Body of pancreas (tissue), 4 donors: ENCODE data around the gene NT5E. TPM values are rescaled to one million over a fixed set of nuclear protein-coding genes. Genes with fewer than 3 reads are reported as not detected.

Experiments used
- ATAC-seq: fragments of 150-250 bp; one replicate; pipeline ENCODE4 v1.9.1; 2016
- DNase-seq, 4 donors: peaks; one replicate each; pipeline ENCODE4 v3.0.0-alpha.2; 2019
- H3K27ac ChIP-seq, 4 donors: fragments of 200-600 bp; sonication (generic); 1 replicate in 3 of 4; 2 replicates in 1 of 4; pipeline versions ENCODE4 v1.5.1 to v1.6.1; 2016 to 2019; ENCODE audit warnings: mild to moderate bottlenecking in 1 of 4, mixed read lengths in 1 of 4, moderate library complexity in 1 of 4
- H3K27me3 ChIP-seq, 2 donors: fragments of 200-600 bp; sonication (generic); one replicate each; pipeline ENCODE4 v1.6.0; 2016; ENCODE audit warnings: mild to moderate bottlenecking in 1 of 2
- H3K36me3 ChIP-seq, 2 donors: fragments of 200-600 bp; sonication (generic); replicated peaks in 1 of 2; 2 replicates each; pipeline ENCODE4 v1.5.1; 2016; ENCODE audit warnings: low read depth in 2 of 2; ENCODE audit not compliant: insufficient read depth in 1 of 2
- H3K4me1 ChIP-seq: fragments of 200-600 bp; sonication (generic); one replicate; pipeline ENCODE4 v1.6.0; 2016
- H3K4me3 ChIP-seq, 2 donors: fragments of 200-600 bp; sonication (generic); 1 replicate in 1 of 2; 2 replicates in 1 of 2; pipeline ENCODE4 v1.5.1; 2016 to 2019
- H3K9me3 ChIP-seq, 3 donors: fragments of 200-600 bp; sonication (generic); 1 replicate in 2 of 3; 2 replicates in 1 of 3; pipeline ENCODE4 v1.5.1; 2016
- CTCF ChIP-seq, 7 experiments: fragments of 450-650 bp in 4 of 7; fragments of 200-600 bp in 3 of 7; sonication (generic) in 3 of 7; IDR thresholded peaks; one replicate each; pipeline ENCODE4 v1.5.1; 2016 to 2019; ENCODE audit warnings: antibody characterized with exemption in 7 of 7
- POLR2A ChIP-seq, 3 donors: fragments of 450-650 bp; IDR thresholded peaks; one replicate each; pipeline ENCODE4 v1.6.1; 2016; ENCODE audit warnings: antibody characterized with exemption in 3 of 3, mild to moderate bottlenecking in 2 of 3
- WGBS, 2 donors: methylation state at CpG; one replicate each; pipeline ENCODE4 v1.1.5; 2017; 5-methylcytosine and 5-hydroxymethylcytosine counted together
- intact Hi-C: fragments of 100-400 bp; cut with DNase I; formaldehyde crosslinking; loops from one replicate; pipeline ENCODE4 v1.15.1; 2023
- total RNA-seq, 2 donors: library from RNA; depleted of rRNA; stranded (reverse); fragments of >200 nt; gene quantifications; one replicate each; pipeline ENCODE4 v1.1.0, GENCODE V29; 2016

NT5E gene
- total RNA-seq, 2 donors from 2014 or later, result 3.1 to 4.0 TPM

- intact Hi-C loops, result no loop called here
- Histone ChIP-seq H3K9me3 (no peaks in the 10 kb centered on the region), H3K36me3 (no peaks in the 10 kb centered on the region), H3K27me3 (no peaks in the 10 kb centered on the region), H3K4me3 (no peak overlapping the region), H3K4me1 (no peaks in the 10 kb centered on the region), H3K27ac (no peak overlapping the region)
- DNase-seq (no peak), ATAC-seq (no peak)
- WGBS, 2 donors, result 77 to 87% methylated on average over 1 of the region's 1 CpG
- TF ChIP-seq CTCF (IDR thresholded peaks at IDR 0.05) (no peak), POLR2A (IDR thresholded peaks at IDR 0.05) (no peak)
Measured at GRCh38 chr6:85472744-85473143, 22.9 kb downstream of the NT5E start.

- no peaks in the 10 kb centered on the region for H3K27me3 ChIP-seq
- no peaks in the 10 kb centered on the region for H3K4me1 ChIP-seq
- ATAC-seq (no peak), DNase-seq (no peak)
- no peaks in the 10 kb centered on the region for H3K9me3 ChIP-seq
- H3K4me3 ChIP-seq, result no peak overlapping the region
- no peaks in the 10 kb centered on the region for H3K36me3 ChIP-seq
- 96 to 97% methylated on average over 1 of the region's 1 CpG for WGBS, 2 donors
- no peak overlapping the region for H3K27ac ChIP-seq
- TF ChIP-seq CTCF (IDR thresholded peaks at IDR 0.05), result no peak
- no peak for TF ChIP-seq POLR2A (IDR thresholded peaks at IDR 0.05)
- intact Hi-C loops, result no loop called here
Measured at GRCh38 chr6:85473748-85474147, 23.9 kb downstream of the NT5E start.

- H3K4me3 ChIP-seq, result no peak overlapping the region
- H3K27me3 ChIP-seq, result no peaks in the 10 kb centered on the region
- 88 to 96% methylated on average over 4 of the region's 4 CpGs for WGBS, 2 donors
- DNase-seq (no peak), ATAC-seq (no peak)
- no peaks in the 10 kb centered on the region for H3K9me3 ChIP-seq
- no peaks in the 10 kb centered on the region for H3K36me3 ChIP-seq
- no peaks in the 10 kb centered on the region for H3K4me1 ChIP-seq
- intact Hi-C loops, result no loop called here
- no peak overlapping the region for H3K27ac ChIP-seq
- TF ChIP-seq CTCF (IDR thresholded peaks at IDR 0.05), result no peak
- TF ChIP-seq POLR2A (IDR thresholded peaks at IDR 0.05), result no peak
Measured at GRCh38 chr6:85476532-85476931, 26.6 kb downstream of the NT5E start.

- H3K36me3 ChIP-seq, result no peaks in the 10 kb centered on the region
- no peaks in the 10 kb centered on the region for H3K27me3 ChIP-seq
- 80 to 89% methylated on average over 1 of the region's 1 CpG for WGBS, 2 donors
- ATAC-seq (no peak), DNase-seq (no peak)
- intact Hi-C loops, result no loop called here
- no peak overlapping the region for H3K27ac ChIP-seq
- peaks cover 5% of the 10 kb centered on the region for H3K4me1 ChIP-seq
- no peak overlapping the region for H3K4me3 ChIP-seq
- no peak for TF ChIP-seq POLR2A (IDR thresholded peaks at IDR 0.05)
- TF ChIP-seq CTCF (IDR thresholded peaks at IDR 0.05), result no peak
- H3K9me3 ChIP-seq, result no peaks in the 10 kb centered on the region
Measured at GRCh38 chr6:85479208-85479607, 29.3 kb downstream of the NT5E start.

GRCh38 chr6:85482206-85482904 lies 32.5 kb downstream of the NT5E start:
- WGBS, 2 donors, result 67 to 76% methylated on average over 8 of the region's 8 CpGs
- H3K4me3 ChIP-seq, result no peak overlapping the region
- H3K4me1 ChIP-seq, result peaks cover 5% of the 10 kb centered on the region
- intact Hi-C loops, result loop anchor here (5.0 kb wide), 1 partner anchor 130 kb away; no protein-coding TSS in a partner anchor
- H3K27me3 ChIP-seq, result no peaks in the 10 kb centered on the region
- ATAC-seq (peak; percentile 55), DNase-seq (peak in 1 of 4 donors; percentile 25)
- H3K9me3 ChIP-seq, result no peaks in the 10 kb centered on the region
- no peak for TF ChIP-seq POLR2A (IDR thresholded peaks at IDR 0.05)
- no peak for TF ChIP-seq CTCF (IDR thresholded peaks at IDR 0.05)
- H3K36me3 ChIP-seq, result no peaks in the 10 kb centered on the region
- H3K27ac ChIP-seq, result no peak overlapping the region
